Activated CD8-positive, alpha-beta memory T cell treated with anti-CD3 and anti-CD28 coated beads, Interleukin-2, amount 50 U/mL, for 1 hour (primary cell): ENCODE measurements around the gene FHAD1.
"Not testable (repeated sequence)": the region's sequence is repeated elsewhere in the genome, so short reads cannot be mapped to it uniquely, and the experiment has no call there.

Experiments
- DNase-seq: peaks from one replicate; pipeline ENCODE4 v3.0.0-alpha.2; 2020; ENCODE audit errors: extremely low read depth

Gene FHAD1

GRCh38 chr1:15305468-15305770 lies 58.4 kb downstream of the FHAD1 start:
- DNase-seq = no peak

- DNase-seq = not testable (repeated sequence)
These were observed 59.3 kb downstream of the FHAD1 start for GRCh38 chr1:15306352-15306751.

- no peak for DNase-seq
These were observed 61.1 kb downstream of the FHAD1 start for GRCh38 chr1:15308135-15308534.

- no peak for DNase-seq
These were observed 61.6 kb downstream of the FHAD1 start for GRCh38 chr1:15308621-15309027.

- no peak for DNase-seq
These were observed 62.7 kb downstream of the FHAD1 start for GRCh38 chr1:15309687-15310086.

- DNase-seq = no peak
These were observed 63.5 kb downstream of the FHAD1 start for GRCh38 chr1:15310544-15310943.

GRCh38 chr1:15311122-15311822 lies 64.2 kb downstream of the FHAD1 start:
- no peak for DNase-seq

- DNase-seq = no peak
These were observed 64.9 kb downstream of the FHAD1 start for GRCh38 chr1:15311880-15312279.

- no peak for DNase-seq
These were observed 65.8 kb downstream of the FHAD1 start for GRCh38 chr1:15312626-15313411.

- no peak for DNase-seq
These were observed 67.6 kb downstream of the FHAD1 start for GRCh38 chr1:15314328-15315281.

GRCh38 chr1:15315815-15316214 lies 68.8 kb downstream of the FHAD1 start:
- no peak for DNase-seq

GRCh38 chr1:15316510-15316909 lies 69.5 kb downstream of the FHAD1 start:
- no peak for DNase-seq

GRCh38 chr1:15320267-15320666 lies 73.2 kb downstream of the FHAD1 start:
- DNase-seq = no peak

- no peak for DNase-seq
These were observed 74.6 kb downstream of the FHAD1 start for GRCh38 chr1:15321601-15322000.

- DNase-seq = no peak
These were observed 75.8 kb downstream of the FHAD1 start for GRCh38 chr1:15322648-15323350.

- no peak for DNase-seq
These were observed 76.4 kb downstream of the FHAD1 start for GRCh38 chr1:15323351-15323988.

GRCh38 chr1:15323989-15324868 lies 77.2 kb downstream of the FHAD1 start:
- DNase-seq = no peak

- DNase-seq = no peak
These were observed 77.9 kb downstream of the FHAD1 start for GRCh38 chr1:15324869-15325335.

- no peak for DNase-seq
These were observed 78.5 kb downstream of the FHAD1 start for GRCh38 chr1:15325375-15326085.
